GM21515 (cell line): Measurements from ENCODE around the gene VASP.

Experiments
- ATAC-seq: cut with Tn5 transposase; IDR thresholded peaks from one replicate; pipeline ENCODE4 v1.9.1; 2021; ENCODE audit not compliant: unreplicated experiment

VASP gene

GRCh38 chr19:45547965-45548609 lies 40.8 kb downstream of the VASP start:
- ATAC-seq: no peak

- ATAC-seq: no peak
These were observed 46.2 kb downstream of the VASP start for GRCh38 chr19:45553464-45553863.

- ATAC-seq: no peak
These were observed 47.2 kb downstream of the VASP start for GRCh38 chr19:45554481-45554880.

- ATAC-seq: no peak
These were observed 49.6 kb downstream of the VASP start for GRCh38 chr19:45556835-45557234.

- no peak for ATAC-seq
These were observed 51.2 kb downstream of the VASP start for GRCh38 chr19:45558399-45558878.

GRCh38 chr19:45560038-45560437 lies 52.8 kb downstream of the VASP start:
- no peak for ATAC-seq

GRCh38 chr19:45560686-45561085 lies 53.4 kb downstream of the VASP start:
- no peak for ATAC-seq

- no peak for ATAC-seq
These were observed 57.0 kb downstream of the VASP start for GRCh38 chr19:45564131-45564780.

- no peak for ATAC-seq
These were observed 60.3 kb downstream of the VASP start for GRCh38 chr19:45567609-45568008.

GRCh38 chr19:45568732-45569131 lies 61.5 kb downstream of the VASP start:
- no peak for ATAC-seq

GRCh38 chr19:45569619-45570421 lies 62.5 kb downstream of the VASP start:
- ATAC-seq: no peak

GRCh38 chr19:45571457-45572220 lies 64.4 kb downstream of the VASP start:
- ATAC-seq: no peak

- no peak for ATAC-seq
These were observed 67.2 kb downstream of the VASP start for GRCh38 chr19:45574526-45574925.

GRCh38 chr19:45575216-45575615 lies 67.9 kb downstream of the VASP start:
- ATAC-seq: no peak
